SH-SY5Y (cell line): ENCODE data around the gene SMIM29.

Source experiments
- GATA2 ChIP-seq: IDR thresholded peaks from 2 replicates; pipeline ENCODE4 v1.6.1; 2011; ENCODE audit warnings: mild to moderate bottlenecking, low read depth, low read length
- GATA3 ChIP-seq: IDR thresholded peaks from 2 replicates; pipeline ENCODE4 v1.6.1; 2011; ENCODE audit warnings: low read depth, mild to moderate bottlenecking, low read length, moderate library complexity

- no peak for TF ChIP-seq GATA2
- no peak for TF ChIP-seq GATA3
Observed at GRCh38 chr6:34200340-34200971, 48.4 kb downstream of the SMIM29 start.
